Fibroblast of peridontal ligament (primary cell): ENCODE measurements around the gene MAP4.

ENCODE experiments used
- DNase-seq: peaks from one replicate; pipeline ENCODE4 v3.0.0-alpha.2; 2010; ENCODE audit errors: extremely low read depth

MAP4 gene

DNA sequence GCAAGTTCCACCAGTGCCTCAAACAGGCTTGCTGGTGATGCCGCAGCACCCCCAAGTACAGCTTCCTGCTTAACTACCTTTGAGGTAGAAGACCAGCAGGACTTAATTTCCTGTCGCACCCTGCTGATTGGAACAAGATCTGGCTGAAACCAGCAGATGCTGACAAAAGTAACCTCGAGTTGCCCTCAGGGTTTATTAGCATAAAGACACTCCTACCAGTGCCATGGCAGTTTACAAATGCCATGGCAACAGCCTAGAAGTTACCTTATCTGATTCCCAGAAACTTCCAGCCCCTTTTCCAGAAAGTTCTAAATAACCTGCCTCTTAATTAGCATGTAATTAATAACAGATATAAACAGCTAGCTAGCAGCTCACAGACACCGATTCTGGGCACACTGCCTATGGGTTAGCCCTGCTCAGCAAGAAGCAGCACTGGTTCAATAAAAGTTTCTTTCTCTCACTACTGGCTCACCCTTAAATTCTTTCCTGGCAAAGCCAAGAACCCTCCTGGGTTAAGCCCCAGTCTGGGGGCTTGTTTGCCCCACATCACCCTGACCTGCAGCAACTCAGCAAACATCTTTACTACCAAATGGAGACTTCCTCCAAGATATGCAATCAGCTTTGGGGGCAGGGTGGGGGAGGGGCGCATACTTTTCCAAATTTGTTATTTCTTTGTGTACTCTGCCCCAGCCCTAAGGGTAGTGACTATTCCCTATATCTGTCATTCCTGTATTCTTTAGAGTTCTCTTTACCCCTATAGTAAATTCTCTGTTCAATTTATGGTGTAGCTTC is 54.2 kb downstream of the MAP4 start:
- DNase-seq = no peak

DNA sequence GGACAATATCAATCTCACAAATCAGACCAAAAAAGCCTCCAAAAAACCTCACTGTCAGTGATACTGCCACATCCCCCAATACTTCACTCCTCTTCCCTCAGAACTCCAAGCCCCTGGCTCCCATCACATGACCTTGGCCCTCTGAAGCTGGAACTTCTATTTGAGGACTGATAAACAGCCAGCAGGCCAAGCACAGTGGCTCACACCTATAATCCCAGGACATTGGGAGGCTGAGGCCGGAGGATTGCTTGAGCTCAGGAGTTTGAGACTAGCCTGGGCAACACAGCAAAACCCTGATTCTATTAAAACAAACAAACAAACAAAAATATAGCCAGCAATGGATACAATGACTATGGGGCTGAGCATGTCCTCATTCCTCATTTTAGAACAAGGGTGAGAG is 55.2 kb downstream of the MAP4 start:
- DNase-seq = no peak

DNA sequence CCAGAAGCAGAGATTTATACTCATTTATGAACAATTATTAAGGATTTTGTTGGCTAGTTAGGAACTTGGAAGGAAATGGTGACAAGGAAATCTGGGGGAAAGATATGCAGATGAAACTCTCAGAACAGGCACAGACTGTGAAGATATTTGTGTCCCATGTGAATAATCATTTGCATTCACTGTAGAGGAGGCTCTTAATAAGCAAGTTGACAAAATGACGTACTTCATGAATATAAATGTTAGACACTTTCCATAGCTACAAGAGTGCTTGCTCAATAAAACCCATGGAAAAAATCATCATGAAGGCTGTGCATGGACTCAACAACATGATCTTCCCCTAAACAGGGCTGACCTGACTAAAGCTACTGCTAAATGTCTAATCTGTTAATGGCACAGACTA is 59.7 kb downstream of the MAP4 start:
- DNase-seq = no peak

DNA sequence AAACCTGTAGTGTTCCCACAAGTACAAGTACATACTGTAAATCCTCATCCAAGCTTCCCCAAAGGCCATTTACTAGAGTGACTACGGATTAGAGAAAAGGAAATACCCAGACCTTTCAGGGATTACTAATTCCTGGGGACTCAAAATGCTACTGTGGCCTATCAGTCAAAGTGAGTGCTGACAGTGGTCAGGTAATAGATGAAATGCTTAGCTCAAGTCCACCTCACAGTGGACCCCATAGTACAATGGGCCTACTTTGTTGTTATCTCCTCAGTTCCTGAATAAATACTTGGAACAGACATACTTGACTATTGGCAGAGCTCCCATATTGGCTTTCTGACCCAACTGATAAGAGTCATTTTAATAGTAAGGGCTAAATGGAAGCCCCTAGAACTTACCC is 61.6 kb downstream of the MAP4 start:
- no peak for DNase-seq

DNA sequence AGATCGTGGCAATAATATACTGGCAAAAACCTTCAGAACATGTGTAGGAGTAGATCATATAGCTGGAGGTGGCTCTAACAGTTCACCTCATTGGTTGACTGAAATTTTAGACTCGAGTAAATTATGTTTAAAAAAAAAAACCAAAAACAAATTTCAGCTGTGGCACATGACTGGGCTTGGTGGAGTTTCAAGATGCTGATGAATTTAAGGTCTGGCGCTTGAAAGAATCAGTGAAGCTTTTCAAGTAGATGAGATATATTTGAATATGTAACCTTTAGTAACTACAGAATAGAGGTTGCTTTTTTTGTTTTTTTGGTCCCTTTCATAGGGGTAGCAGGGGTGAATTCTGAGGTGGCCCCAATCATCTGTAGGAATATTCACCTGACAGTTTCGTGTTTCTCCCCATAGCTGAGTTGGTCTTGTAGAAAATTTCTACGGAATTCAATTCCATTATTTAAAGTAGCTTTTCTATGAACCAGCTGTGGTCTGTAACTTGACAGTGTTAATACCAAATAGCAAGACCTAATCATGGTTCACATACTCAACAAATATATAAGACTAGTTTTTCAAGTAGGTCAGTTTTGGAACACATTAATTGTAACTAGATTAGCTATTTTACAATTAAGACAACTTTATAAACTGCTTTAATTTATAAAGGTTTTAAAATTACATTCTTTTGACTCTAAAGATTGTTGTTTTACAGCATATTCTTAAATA is 65.6 kb downstream of the MAP4 start:
- no peak for DNase-seq

DNA sequence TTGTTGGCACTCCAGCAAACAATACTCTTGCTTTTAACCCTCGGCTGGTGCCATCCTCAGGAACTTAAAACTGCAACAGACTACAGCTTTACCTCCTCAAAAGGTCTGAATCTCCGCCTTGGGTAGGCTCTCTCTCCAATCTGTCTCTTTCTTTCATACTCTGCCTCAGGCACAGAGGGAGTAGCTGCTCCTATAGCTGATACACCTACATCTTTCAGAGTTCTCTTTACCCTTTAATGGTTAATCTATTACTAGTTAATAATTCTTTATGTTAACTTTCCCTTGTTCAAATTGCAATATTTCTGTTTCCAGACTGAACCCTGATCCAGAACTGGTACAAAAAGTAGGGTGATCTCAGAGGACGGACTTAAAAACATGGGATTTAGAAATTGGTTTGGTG is 66.2 kb downstream of the MAP4 start:
- no peak for DNase-seq

DNA sequence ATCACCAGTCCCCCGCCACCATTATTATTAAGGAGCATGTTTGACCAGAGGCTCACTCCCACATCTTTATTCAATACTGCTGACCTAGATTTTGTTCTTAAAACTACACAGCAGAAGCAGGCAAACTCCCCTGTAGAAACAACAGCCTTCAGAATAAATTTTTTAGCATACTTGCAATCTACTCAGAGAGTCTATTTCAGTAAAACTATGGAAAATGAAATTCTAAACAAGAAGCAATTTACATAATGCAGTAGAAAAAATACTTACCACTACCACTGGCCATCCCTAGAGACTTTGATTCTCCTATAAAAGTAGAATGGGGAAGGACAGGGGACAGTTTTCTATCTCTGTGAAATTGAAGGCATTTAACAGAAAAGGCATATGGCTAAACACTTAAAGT is 76.0 kb downstream of the MAP4 start:
- no peak for DNase-seq

DNA sequence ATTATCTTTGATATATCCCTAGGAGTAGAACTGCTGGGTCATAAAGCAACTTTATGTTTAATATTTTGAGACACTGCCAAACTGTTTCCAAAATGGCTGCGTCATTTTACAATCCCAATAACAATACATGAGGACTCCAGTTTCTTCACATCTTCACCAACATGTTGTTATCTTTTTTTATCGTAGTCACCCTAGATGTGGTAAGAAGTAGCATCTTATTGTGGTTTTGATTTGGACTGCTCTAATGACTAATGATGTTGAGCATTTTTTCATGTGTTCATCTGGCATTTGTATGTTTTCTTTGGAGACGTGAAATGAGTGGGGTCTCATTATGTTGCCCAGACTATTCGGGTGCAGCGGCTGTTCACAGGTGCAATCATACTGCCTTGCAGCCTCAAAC is 83.8 kb downstream of the MAP4 start:
- DNase-seq = no peak

DNA sequence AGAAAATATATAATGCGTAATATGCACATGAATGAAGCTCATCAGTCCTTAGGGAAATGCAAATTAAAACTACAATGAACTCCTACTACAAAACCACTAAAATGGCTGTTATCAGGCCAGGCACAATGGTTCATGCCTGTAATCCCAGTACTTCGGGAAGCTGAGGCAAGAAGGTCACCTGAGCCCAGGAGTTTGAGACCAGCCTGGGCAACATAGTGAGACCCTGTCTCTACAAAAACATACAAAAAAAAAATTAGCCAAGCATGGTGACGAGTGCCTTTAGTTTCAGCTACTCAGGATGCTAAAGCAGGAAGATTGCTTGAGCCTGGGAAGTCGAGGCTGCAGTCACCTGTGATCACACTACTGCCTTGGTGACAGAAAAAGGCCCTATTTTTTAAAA is 85.2 kb downstream of the MAP4 start:
- DNase-seq = no peak

DNA sequence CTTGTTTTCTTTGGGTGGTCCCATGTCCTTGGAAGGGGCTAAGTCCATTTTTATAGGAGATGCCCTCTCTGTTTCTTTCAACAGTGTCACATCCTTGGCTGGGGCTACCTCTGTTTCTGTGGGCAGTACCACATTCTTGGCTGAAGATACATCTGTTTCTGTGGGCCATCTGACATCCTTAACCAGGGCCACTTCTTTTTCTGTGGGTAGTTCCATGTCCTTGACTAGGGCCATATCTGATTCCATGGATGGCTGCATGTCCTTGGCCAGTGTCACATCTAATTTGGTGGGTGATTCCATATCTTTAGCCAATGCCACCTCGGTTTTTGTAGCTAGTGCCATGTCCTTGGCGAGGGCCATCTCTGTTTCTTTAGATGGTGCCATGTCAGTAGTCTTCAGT is 99.5 kb downstream of the MAP4 start:
- no peak for DNase-seq

DNA sequence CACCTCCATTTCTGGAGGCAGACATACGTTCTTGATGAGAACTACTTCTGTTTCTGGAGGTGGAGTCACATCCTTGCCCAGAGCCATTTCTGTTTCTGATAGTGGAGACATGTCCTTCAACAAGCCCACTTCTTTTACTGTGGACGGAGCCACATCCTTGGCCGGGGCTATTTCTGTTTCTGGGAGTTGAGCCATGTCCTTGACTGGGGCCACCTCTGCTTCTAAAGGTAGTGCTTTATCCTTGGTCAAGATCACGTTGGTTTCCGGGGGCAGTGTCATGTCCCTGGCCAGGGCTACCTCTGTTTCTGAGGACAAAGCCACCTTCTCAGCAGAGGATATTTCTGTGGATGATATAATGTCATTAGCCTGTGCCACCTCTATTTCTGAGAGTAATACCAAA is 100.0 kb downstream of the MAP4 start:
- DNase-seq = no peak

DNA sequence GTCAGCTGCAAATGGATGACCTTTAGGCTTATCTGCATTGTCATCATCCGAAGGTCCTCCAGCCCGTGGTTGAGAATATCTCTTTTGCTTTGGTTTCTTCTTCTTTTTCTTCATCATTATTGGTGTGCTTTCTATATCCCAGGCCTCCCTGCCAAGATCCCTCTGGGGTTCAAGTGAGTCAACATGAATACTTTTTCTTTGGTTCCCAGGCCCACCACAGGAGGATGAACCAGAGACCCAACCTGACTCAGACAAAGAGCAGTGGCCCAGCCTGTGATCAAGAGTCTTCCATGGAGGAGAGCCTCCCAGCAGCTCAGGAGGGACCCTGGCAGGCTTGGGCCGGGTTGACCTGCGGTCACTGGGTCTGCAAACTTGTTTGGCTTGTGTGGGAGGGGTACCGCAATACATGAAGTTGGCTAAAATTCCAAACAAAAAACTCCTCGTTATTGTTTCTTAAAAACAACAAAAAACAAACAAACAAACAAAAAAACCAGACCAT is 104.2 kb downstream of the MAP4 start:
- DNase-seq = no peak

DNA sequence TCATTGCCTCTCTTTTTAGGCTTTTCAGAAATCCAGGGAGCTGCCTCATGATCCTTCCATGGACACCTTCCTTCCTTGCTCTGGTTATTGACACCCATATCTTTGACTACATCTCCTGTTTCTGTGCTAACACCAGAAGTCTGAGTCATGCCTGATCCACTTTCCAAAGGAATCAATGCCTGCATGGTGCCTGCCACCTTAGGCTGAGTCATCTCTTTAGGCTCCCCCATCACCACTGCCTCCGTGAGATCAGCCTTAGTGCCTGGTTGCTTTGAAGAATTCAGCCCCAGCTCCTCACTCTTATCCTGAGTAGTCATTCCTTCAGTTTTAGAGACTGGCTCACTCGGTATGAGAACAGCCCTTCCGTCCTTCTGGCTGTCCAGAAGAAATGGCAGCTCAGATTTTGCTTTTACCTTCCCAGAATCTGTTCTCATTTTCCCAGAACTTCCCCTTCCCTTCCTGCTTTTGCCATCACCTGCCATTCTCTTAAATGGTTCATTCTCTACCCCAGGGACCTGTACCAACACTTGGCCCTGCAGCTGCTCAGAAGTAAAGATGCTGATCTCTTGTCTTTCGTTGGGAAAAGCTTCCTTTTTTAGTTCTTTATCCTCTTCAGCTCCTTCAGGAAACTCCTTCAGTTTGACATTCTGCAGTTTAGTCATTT is 105.3 kb downstream of the MAP4 start:
- peak; percentile 80 for DNase-seq

DNA sequence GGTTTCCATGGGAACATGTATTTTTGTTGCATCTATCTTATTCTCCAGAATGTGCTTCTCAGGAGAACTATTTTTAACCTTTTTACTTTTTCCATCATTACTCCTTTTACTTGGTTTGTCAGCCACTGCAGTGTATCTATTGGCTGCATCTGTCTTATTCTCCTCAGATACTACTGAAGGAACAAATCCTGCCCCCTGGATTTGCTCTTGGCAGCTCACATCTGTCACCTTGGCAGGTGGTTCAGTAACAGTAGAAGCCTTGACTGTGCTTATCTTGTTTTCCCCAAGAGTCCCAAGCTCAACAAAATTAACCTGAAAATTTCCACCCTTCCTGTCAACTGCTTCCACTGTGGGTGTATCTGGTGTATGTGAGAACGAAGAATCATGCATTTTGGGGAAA is 106.0 kb downstream of the MAP4 start:
- DNase-seq = no peak

DNA sequence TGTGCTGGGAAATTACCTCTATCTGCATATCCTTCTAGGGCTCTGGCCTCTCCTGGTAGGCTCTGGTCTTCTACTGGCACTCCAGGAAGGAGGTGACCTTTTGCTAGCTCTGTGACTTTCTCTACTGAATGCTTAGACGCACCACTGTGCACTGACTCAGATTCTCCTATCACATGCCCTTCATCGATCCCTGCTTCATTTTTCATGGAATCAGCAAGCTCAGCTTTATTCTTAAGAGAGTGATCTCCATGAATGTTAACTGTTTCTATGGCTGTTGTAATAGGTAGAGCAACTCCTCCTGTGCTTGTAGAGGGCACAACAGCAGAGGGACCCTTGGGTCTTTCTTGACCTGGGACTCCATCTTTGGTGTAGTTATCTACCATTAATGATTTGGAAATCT is 106.6 kb downstream of the MAP4 start:
- no peak for DNase-seq

DNA sequence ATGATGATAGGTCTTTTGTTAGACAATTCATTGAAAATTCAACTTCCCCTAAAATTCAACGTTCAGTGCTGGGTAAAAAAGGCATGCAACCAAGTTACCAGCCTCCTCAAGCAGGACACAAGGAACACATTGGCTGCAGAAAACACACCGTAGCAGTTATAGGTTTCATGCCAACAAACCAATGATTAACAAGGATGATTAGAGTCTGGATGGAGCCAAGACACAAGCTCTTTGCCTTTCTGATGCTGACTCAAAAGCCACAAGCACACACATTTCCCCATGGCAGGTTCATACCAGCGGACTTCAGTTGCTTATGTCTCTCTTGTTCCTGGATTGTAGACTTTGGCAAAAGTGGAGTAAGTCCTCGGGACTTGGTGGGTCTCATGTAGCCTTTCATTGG is 107.5 kb downstream of the MAP4 start:
- no peak for DNase-seq

DNA sequence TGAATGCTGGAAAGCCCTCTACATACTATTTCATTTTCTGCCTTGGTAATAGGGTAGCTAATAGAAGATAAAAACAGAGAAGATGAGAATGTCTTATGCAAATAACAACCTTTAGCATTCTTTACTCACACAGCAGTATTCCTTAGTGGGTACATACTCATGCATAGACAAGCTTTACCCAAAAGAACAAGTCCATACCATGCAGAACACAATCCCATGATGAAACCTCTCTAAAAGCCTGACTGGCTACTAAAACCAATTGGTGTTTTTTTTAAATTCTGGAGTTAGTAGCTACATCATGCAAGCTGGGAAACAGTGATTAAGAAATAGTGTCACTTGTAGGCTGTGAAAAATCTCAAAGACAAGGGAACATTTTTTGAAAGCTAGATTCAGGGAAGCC is 108.4 kb downstream of the MAP4 start:
- no peak for DNase-seq

DNA sequence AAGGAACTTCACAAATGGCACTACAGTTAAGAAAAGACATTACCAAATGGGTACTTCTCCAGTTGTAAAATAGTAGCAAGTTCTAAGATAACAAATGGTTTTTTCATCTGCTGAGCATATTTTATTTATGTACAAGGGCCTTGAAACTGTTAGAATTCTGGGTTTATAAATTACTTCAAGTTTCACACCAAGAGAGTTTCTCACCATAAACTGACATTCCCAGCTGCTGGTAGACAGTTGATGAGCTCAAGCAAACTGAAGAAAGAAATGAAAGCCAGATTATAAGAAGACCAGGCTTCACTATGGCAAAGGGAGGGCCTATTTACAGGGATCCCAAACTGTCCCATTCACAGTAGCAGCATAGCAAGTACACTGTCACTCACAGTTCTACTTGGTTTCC is 113.5 kb downstream of the MAP4 start:
- DNase-seq = no peak

DNA sequence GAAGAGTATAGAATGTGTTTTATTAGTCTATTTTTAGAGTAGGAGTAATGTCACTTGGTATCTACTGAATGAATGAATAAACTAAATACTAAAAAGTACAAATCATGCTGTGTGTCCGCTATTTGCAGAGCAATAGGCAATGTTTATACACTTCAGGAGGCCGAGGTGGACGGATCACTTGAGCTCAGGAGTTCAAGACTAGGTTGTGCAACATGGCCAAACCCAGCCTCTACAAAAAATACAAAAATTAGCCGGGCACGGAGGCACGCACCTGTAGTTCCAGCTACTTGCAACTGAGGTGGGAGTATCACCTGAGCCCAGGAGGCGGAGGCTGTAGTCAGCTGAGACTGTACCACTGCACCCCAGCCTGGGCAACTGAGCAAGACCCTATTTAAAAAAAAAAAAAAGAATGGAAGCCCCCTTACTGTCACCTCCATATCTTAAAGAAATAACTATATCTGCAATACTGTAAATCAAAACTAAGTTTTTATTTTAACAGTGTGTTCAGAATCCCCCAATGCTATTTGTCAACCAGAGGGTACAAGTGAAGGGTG is 114.9 kb downstream of the MAP4 start:
- DNase-seq = no peak

DNA sequence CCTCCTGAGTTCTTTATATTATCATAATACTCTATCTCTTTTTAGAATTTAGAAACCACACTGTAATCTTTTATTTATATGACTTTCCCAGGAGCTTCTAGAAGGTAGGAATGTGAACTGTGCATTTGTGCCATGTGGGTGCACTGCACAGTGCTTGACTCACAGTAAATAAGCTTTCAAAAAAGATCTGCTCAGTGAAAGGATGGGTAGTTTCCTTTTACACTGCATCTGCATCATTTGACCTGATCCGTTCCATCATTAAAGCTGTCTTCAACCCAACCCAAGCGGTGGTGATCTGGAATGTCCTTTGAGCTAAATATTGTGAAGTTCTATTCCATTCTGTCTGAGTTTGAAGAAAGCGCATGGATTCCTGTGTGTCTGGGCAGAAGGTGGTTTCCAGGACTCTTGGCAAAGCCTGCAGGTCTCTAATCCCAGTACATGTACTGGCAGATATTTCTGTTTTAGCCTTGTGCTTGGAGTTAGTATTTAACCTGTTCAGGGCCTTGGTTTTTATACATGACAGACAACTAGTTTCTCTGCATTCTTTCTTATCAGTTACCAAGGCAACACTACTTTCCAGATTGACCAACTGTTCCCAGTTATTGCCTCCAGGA is 116.6 kb downstream of the MAP4 start:
- DNase-seq = no peak

DNA sequence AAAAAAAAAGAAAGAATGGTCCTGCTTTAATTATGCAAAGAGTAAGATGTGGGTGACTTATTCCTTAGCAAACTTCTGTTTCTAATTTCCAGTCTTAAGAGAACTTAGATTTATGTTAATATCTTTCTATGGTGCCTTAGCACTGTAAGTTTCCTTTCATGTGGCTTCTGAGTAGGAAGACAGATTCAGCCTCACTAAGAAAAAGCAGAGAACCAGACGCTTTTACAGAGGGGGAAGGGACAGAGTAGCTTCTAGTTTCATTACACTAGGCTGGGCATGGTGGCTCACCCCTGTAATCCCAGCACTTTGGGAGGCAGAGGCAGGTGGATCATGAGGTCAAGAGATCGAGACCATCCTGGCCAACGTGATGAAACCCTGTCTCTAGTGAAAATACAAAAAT is 118.3 kb downstream of the MAP4 start:
- DNase-seq = no peak

DNA sequence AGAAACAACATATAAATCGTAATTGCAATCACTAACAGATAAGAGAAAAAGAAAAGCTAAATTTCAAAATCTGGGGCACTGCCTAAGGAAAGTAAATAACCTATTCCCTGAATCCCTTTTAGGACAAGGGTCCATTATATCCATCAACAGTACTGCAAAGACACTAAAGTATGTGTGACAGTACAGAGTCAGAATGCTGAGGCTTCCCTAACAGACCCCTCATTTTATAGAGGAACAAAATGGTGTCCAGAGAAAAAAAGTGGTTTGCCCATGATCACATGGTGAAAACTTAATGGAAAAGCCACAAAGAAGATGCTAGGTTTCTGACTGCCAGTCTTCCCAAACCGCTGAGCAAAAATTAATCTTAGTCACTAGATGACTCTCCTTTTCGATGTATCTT is 119.5 kb downstream of the MAP4 start:
- no peak for DNase-seq
